ENCODE results near the gene GTPBP1.

GTPBP1 gene

GRCh38 chr22:38751422-38752346, 45.9 kb downstream of the GTPBP1 start:
- H3K9me3 ChIP-seq (replicated peaks; ENCODE audit: insufficient read depth, low read length): no peaks in the 10 kb centered on the region
- H3F3A ChIP-seq (ENCODE audit: insufficient read depth, low read length): peaks cover 45% of the 10 kb centered on the region
- peak overlapping the region; percentile 90 for H3K4me2 ChIP-seq (ENCODE audit: low read depth, low read length)
- peaks cover 45% of the 10 kb centered on the region for H3K4me1 ChIP-seq (ENCODE audit: low read length)
- peak; percentile 92 for DNase-seq
- peak overlapping the region; percentile 98 for H3K27ac ChIP-seq (ENCODE audit: low read length)
- H3K79me2 ChIP-seq (ENCODE audit: low read length): peaks cover 72% of the 10 kb centered on the region
- no peaks in the 10 kb centered on the region for H3K9me2 ChIP-seq (replicated peaks; ENCODE audit: insufficient read depth, low read length)
- H4K20me1 ChIP-seq (ENCODE audit: insufficient read depth, low read length): no peaks in the 10 kb centered on the region
- H3K27me3 ChIP-seq (replicated peaks; ENCODE audit: insufficient read depth, low read length): no peaks in the 10 kb centered on the region
- H3K9ac ChIP-seq (ENCODE audit: low read length): peak overlapping the region; percentile 59
- peaks cover 22% of the 10 kb centered on the region for H3K36me3 ChIP-seq (replicated peaks; ENCODE audit: insufficient read depth, low read length)
- H3K4me3 ChIP-seq (ENCODE audit: low read length): peak overlapping the region; percentile 49
- TF ChIP-seq CTCF (IDR thresholded peaks at IDR 0.05; ENCODE audit: low read length) (no peak), EZH2phosphoT487 (IDR thresholded peaks at IDR 0.05; ENCODE audit: low read length) (no peak), EZH2 (optimal IDR thresholded peaks at IDR 0.05; ENCODE audit: low read depth, low read length) (no peak)
- H2AFZ ChIP-seq (ENCODE audit: low read length): no peak overlapping the region

GRCh38 chr22:38753948-38754750, 48.4 kb downstream of the GTPBP1 start:
- peak overlapping the region; percentile 68 for H3K4me3 ChIP-seq (ENCODE audit: low read length)
- no peaks in the 10 kb centered on the region for H3K9me2 ChIP-seq (replicated peaks; ENCODE audit: insufficient read depth, low read length)
- no peaks in the 10 kb centered on the region for H3K9me3 ChIP-seq (replicated peaks; ENCODE audit: insufficient read depth, low read length)
- peak overlapping the region; percentile 72 for H3K9ac ChIP-seq (ENCODE audit: low read length)
- peak overlapping the region; percentile 91 for H3K27ac ChIP-seq (ENCODE audit: low read length)
- TF ChIP-seq CTCF (IDR thresholded peaks at IDR 0.05; ENCODE audit: low read length): peak; percentile 10; the same call in 1 of the 2 replicates
- no peak for TF ChIP-seq EZH2 (optimal IDR thresholded peaks at IDR 0.05; ENCODE audit: low read depth, low read length)
- no peak for TF ChIP-seq EZH2phosphoT487 (IDR thresholded peaks at IDR 0.05; ENCODE audit: low read length)
- DNase-seq: peak; percentile 53
- no peaks in the 10 kb centered on the region for H3K27me3 ChIP-seq (replicated peaks; ENCODE audit: insufficient read depth, low read length)
- H3K4me1 ChIP-seq (ENCODE audit: low read length): peaks cover 53% of the 10 kb centered on the region
- H3K36me3 ChIP-seq (replicated peaks; ENCODE audit: insufficient read depth, low read length): peaks cover 17% of the 10 kb centered on the region; the same call in 1 of the 2 replicates
- H3K4me2 ChIP-seq (ENCODE audit: low read depth, low read length): peak overlapping the region; percentile 98
- no peaks in the 10 kb centered on the region for H4K20me1 ChIP-seq (ENCODE audit: insufficient read depth, low read length)
- H3K79me2 ChIP-seq (ENCODE audit: low read length): peaks cover 67% of the 10 kb centered on the region
- H3F3A ChIP-seq (ENCODE audit: insufficient read depth, low read length): peaks cover 45% of the 10 kb centered on the region
- no peak overlapping the region for H2AFZ ChIP-seq (ENCODE audit: low read length)

GRCh38 chr22:38754751-38755154, 49.0 kb downstream of the GTPBP1 start:
- H3K27ac ChIP-seq (ENCODE audit: low read length): peak overlapping the region; percentile 91
- no peak for DNase-seq

More at GRCh38 chr22:38754751-38755154, 49.0 kb downstream of the GTPBP1 start:
- no peak for TF ChIP-seq EZH2phosphoT487 (IDR thresholded peaks at IDR 0.05; ENCODE audit: low read length)
- peaks cover 17% of the 10 kb centered on the region; the same call in 1 of the 2 replicates for H3K36me3 ChIP-seq (replicated peaks; ENCODE audit: insufficient read depth, low read length)
- H3K27me3 ChIP-seq (replicated peaks; ENCODE audit: insufficient read depth, low read length): no peaks in the 10 kb centered on the region
- no peaks in the 10 kb centered on the region for H4K20me1 ChIP-seq (ENCODE audit: insufficient read depth, low read length)
- no peaks in the 10 kb centered on the region for H3K9me3 ChIP-seq (replicated peaks; ENCODE audit: insufficient read depth, low read length)
- peak overlapping the region; percentile 98 for H3K4me2 ChIP-seq (ENCODE audit: low read depth, low read length)
- peaks cover 45% of the 10 kb centered on the region for H3F3A ChIP-seq (ENCODE audit: insufficient read depth, low read length)
- H3K9ac ChIP-seq (ENCODE audit: low read length): peak overlapping the region; percentile 72
- H3K9me2 ChIP-seq (replicated peaks; ENCODE audit: insufficient read depth, low read length): no peaks in the 10 kb centered on the region
- no peak overlapping the region for H2AFZ ChIP-seq (ENCODE audit: low read length)
- H3K4me3 ChIP-seq (ENCODE audit: low read length): peak overlapping the region; percentile 68
- peaks cover 61% of the 10 kb centered on the region for H3K79me2 ChIP-seq (ENCODE audit: low read length)
- peaks cover 53% of the 10 kb centered on the region for H3K4me1 ChIP-seq (ENCODE audit: low read length)

Measured in MM.1S (cell line).